ENCODE measurements around the gene CST9L. TPM values are rescaled to one million over a fixed set of nuclear protein-coding genes. Genes with fewer than 3 reads are reported as not detected.
"Not testable (repeated sequence)": the region's sequence is repeated elsewhere in the genome, so short reads cannot be mapped to it uniquely, and the experiment has no call there.

Gene CST9L
- polyA plus RNA-seq, 3 donors = not detected

DNA sequence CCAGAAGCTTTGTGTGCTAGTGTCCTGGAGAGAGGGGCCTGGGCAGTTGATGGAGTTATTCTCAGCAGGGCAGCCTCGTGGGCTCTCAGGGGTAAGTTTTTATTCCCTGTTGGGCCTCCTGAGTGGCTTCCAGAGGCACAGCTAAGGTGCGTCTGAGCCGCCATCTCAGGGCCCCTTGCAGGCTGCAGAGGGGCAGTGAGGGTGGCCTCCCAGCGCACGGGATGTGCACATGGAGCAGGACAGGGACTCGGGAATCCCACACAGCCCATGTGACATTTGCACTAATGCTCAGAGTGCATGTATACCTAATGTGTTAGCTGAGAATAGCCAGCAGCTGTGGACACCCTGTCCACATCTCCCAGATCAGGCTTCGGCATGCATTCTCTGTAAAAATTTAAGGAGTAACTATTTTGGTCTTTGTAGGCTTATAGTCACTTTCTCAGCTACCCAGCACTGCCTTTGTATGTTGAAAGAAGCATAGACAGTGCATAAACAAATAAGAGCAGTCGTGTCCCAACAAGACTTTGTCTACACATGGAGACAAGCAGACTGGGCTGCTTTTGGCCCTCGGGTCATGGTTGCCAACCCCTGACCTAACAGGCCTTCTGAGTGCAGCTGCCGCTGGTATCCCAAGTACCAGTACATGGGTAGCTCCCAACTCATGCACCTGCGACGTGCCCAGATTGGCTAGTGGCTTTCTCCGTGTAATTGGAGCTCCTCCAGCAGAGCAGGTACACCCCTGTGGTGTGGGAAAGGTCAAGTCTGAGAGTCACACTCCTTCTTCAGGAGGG lies 18.6 kb upstream of the CST9L start:
- no peak for DNase-seq (ENCODE audit: low read depth in 3 of 3, low spot score in 2 of 3)

DNA sequence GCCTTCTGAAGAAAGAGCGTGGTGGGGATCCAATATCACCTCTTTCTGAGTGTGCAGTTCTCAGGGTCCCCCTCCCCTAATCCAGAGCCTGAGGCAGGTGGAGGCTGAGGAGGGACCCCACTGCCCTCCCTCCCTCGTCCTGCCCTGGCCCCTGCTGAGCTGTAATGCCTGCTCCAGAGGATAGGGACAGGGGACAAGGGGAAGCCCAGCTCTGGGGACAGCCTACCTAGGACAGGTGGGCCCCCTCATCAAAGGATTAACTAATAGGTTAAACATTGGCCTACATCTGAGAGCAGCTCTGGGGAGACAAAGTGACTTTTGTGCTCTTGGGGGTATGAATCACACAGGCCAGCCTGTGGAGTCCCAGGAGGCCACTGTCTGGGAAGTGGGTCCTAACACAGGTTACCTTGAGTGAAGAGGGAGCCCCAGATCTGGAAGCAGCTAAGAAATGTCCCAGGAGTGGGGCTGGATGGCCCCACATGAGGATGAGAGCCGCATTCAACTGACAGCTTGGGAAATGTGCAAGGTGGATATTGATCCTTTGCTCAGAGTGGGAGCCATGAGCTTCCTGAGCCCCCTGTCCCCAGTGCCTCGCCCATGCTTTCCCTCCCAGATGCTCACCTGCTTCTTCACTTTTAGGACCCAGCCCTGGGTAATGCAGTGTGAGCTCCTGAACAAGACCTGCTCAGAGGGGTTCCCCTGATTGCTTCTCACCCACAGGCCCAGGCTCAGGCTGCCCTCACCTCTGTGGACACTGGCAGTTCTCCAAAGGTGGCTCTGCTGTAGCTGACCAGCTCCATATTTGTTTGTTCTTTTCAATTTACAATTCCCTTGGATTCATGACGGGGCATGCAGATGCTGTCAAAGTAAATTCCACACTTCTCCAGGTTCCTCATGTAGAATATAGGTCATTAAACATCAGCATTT lies 17.8 kb upstream of the CST9L start:
- no peak for DNase-seq (ENCODE audit: low read depth in 3 of 3, low spot score in 2 of 3)

DNA sequence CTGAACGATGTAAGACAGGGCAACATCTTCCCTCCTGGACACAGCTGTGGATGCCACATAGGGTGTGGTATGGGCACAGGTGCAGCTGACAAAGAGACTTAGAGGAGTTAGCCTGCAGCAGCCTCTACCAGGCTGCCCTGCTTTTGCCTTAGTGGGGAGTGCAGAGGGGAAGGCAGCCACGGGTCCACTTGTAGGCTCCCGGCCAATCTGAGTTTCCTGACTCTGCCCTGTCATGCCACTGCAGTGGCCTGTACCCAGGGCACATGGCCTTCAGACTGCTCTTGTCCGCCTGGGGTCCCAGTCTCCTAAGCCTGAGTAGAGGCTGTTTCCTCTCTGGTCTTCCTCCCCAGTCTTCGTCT lies 17.1 kb upstream of the CST9L start:
- DNase-seq (ENCODE audit: low read depth in 3 of 3, low spot score in 2 of 3) = no peak

DNA sequence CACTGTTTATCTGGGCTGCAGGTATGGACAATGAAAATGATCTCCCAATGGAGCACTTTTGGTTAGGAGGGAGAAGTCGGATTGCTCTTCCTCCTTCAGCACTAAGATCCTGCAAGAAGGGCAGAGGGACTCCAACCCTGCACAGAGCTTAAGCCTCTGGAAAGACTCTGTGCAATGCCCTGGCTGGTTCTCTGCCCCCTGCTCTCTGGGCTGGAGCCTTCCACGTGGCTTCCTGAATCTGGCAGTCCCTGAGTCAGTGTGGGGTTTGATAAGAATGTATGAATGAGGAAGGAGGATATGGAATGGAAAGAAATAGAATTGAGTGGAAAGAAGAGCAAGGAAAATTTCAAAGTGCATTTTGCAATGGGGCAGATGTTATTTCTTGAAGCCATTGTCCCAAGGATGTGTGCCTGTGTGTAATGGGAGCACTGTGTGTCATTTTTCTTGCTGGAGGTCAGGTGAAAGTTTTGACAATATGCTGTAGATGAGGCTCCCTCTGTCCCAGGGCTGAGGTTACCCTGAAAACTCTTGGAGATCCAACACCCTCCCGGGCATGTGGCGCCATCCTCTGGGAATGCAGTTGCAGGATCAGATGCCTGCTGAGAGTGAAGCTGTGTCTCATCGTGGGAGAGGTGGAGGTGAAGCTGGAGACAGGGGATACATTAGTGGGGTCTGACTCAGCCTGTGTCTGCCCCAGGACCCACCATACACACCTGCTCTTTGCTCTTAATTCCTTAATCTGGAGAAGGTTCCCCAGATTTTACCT lies 16.3 kb upstream of the CST9L start:
- DNase-seq (ENCODE audit: low read depth in 3 of 3, low spot score in 2 of 3) = no peak

DNA sequence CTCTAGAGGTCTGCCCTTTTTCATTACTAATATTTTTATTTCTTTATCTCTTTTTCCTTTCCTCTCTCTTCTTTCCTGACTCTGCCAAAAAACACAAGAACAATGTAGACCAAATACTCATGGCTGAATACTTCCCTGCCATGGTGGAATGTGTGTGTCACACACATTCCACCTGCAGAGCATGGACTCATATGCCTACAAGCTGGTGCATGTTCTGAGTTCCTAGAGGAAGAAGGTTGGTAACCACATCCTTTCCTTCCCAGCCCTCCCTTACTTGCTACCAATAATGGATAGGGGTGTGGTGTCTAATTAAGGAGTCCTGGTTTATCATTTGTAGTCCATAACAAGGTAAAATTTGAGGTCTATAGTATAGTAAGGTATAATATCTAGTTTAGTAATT lies 15.2 kb upstream of the CST9L start:
- no peak for DNase-seq (ENCODE audit: low read depth in 3 of 3, low spot score in 2 of 3)

DNA sequence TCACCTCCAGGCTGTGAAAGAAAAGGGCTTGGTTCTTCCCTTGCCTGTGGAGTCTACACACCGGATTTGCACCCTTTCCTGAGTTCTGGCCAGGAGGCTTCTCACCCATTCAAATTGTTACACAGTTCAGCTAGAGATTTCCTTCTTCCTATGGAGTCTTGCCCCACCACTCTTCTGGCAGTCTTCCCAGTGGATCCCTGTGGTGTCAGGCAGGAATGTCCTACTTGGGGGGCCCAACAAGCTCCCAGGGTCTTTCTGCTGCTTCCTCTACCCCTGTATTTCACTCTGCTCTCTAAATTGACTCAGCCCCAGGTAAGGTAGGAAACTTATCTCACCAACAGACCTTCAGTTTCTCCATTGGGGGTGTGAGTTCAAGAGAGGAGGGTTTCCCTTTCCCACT lies 14.0 kb upstream of the CST9L start:
- DNase-seq (ENCODE audit: low read depth in 3 of 3, low spot score in 2 of 3) = no peak

DNA sequence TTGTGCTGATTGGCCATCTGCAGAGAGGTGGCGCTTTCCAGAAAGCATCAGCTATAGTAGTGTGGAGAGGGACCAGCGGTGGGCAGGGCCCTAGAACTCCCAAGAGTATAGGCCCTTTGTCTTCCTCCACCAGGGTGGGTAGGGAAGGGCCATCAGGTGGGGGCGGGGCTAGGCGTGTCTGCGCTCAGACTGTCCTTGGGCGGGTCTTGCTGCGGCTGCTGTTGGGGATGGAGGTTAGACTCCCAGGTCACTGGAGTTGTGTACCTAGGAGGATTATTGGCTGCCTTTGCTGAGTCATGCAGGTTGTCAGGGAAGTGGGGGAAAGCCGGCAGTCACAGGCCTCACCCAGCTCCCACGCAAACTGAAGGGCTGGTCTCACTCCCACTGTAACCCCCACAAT lies 13.5 kb upstream of the CST9L start:
- not testable (repeated sequence) for DNase-seq (ENCODE audit: low read depth in 3 of 3, low spot score in 2 of 3)

DNA sequence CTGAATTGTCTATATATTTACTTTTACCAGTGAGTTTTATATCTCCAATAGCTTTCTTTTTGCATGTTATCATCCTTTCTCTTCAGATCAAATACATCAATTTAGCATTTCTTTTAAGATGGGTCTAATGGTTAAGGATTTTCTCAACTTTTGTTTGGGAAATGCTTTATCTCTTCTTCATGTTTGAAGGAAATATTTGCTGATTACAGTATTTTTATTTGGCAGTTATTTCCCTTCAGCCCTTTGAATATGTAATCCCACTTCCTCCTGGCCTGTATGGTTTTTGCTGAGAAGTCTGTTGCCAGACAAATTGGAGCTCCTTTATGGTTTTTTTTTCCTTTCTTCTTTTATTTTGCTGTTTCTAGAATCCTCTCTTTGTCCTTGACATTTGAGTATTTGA lies 6.7 kb upstream of the CST9L start:
- no peak for DNase-seq (ENCODE audit: low read depth in 3 of 3, low spot score in 2 of 3)

DNA sequence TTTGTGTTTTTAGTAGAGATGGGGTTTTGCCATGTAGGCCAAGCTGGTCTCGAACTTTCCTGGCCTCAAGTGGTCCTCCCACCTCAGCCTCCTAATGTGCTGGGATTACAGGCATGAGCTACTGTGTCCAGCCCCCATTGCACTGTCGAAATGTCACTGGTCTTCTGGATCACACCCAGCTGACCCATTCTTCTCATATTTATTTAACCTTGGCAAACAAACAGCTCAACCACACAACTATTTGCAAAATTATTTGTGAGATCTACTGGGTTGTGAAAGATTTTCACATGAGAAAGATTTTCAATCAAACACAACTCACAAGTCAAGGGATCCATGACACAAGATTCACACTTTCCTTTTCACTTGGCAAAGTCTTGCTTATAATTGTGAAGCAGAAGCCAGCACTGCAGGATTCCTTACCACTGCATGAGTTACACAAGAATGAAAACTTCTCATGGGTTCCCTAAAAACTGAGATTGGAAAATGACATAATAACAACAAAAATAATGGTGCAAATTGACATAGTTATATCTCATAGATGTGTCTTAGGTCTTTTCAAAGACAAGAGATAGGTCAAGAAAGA lies 2.0 kb upstream of the CST9L start:
- DNase-seq (ENCODE audit: low read depth in 3 of 3, low spot score in 2 of 3) = no peak

DNA sequence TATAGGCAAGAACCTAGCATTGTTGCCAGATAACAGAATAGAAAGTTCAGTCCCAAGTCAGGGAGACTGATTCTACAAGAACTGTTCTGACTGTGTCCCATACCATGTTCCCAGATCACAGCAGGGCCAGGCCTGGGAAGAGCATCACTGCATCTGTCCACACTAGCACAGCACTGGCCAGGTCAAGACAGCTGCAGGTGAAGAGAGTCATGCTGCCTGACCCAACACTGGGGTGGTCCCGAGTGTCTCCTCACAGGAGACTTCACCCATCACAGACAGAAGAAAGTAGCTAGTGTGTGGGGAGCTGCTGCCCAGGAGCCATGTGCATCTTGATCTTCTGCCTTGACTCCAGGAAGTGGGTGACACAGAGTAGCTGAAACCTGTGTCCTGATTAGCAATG lies 1.3 kb upstream of the CST9L start:
- DNase-seq (ENCODE audit: low read depth in 3 of 3, low spot score in 2 of 3) = no peak

DNA sequence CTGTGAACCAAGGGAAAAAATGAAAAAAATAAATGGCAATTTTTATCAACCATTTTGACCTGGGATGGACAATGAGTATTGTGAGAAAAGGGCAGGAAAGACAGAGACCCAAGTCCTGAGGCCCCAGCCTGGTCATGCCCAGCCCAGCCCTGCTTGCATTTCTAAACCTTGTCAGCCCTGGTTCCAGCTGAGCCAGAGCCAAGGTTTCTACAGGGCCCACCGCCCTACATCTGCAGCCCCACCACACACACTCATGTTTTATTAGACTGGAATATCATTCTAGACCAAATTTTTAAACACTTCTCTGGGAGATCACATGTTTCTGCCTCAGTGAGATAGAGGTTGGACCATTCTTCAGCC lies 667 bp upstream of the CST9L start:
- DNase-seq (ENCODE audit: low read depth in 3 of 3, low spot score in 2 of 3) = no peak

DNA sequence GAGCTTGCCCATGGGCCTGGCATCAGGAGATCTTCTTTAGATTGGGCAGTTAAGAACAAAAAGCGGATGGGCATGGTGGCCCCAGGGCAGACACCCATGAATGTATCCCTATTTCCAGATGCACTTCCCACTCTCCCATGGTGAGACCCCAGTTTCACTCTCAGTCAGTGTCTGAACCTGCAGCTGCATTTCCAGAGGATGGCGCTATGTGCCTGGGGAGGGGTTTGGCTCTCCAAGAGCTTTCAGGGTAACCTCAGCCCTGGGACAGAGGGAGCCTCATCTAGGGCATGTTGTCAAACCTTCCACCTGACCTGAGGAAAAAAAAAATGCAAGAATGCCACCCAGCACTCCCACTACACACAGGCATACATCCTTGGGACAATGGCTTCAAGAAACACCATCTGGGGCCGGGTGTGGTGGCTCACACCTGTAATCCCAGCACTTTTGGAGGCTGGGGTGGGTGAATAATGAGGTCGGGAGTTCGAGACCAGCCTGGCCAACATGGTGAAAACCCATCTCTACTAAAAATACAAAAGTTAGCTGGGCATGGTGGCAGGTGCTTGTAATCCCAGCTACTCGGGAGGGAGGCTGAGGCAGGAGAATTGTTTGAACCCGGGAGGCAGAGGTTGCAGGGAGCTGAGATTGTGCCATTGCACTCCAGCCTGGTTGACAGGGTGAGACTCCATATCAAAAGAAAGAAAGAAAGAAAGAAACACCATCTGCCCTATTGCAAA lies 1.9 kb downstream of the CST9L start:
- no peak for DNase-seq (ENCODE audit: low read depth in 3 of 3, low spot score in 2 of 3)

DNA sequence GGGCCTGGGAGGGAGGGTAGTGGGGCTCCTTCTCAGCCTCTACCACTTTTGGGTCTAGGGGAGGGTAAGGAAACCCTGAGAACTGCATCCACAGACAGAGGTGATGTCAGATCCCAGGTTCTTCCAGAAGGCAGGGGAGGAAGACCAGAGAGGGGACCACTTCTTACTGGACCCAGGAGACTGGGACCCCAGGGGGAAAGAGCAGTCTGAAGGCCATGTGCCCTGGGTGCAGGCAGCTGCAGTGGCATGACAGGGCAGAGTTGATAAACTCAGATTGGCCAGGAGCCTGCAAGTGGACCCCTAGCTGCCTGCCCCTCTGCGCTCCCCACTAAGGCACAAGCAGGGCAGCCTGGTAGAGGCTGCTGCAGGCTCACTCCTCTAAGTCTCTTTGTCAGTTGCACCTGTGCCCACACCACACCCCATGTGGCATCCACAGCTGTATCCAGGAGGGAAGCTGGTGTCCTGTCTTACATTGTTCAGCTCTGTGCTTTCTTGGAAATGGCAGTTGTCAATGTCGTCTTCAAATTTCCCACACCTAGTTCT lies 2.7 kb downstream of the CST9L start:
- DNase-seq (ENCODE audit: low read depth in 3 of 3, low spot score in 2 of 3) = no peak

DNA sequence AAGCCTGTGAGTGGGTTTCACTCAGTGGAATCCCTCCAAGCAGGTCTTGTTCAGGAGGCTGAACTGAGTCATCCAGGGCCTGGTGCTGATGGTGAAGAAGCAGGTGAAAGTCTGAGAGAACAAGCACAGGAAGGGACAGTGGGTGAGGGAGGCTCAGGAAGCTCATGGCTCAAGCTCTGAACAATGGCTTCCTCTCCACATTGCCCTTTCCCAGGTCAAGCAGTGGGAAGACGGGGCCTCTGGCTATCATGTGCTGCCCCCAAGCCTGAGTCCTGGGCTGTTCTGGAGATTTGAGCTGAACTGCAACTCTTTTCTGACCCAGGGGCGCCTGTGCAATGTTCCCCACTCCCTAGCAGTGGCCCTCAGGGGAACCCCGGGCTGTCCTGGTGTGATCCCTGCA lies 3.4 kb downstream of the CST9L start:
- DNase-seq (ENCODE audit: low read depth in 3 of 3, low spot score in 2 of 3) = no peak

DNA sequence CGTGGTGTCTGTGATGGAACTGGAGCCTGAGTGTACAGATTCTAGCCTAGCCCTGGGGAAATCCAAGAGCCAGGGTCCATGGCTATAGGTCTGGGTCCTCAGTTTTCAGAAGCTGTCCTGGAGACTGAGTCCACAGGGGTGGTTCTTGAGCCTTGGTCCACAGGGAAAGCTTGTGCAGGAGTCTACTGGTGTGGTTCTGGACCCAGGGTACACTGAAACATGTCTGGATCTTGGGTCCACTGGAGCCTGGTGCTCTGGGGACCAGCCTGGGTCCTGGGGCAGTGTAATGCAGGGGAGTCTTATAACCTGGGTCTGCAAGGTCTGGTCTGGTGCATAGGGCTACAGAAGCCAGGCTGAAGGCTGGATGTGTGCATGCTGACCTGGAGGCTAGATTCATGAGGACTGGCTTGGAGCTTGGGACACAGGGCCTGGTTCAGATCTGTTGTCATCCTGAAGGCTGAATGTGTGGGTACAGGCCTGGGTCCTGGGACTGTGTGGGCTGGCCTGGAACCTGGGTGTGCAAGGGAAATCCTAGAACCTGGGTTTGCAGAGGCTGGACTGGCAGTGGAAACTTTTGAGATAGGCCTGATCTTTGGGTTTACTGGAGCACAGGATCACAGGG lies 5.5 kb downstream of the CST9L start:
- DNase-seq (ENCODE audit: low read depth in 3 of 3, low spot score in 2 of 3) = no peak

DNA sequence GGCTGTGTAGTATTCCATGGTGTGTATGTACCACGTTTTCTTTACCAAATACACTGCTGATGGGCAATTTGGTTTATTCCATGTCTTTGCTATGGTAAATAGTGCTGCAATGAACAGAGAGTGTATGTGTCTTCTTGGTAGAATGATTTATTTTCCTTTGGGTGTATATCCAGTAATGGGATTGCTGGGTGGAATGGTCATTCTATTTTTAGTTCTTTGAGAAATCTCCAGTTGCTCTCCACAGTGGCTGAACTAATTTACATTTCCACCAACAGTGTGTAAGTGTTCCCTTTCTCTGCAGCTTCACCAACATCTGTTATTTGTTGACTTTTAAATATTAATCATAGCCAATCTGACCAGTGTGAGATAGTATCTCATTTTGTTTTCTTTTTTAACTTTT lies 13.9 kb downstream of the CST9L start:
- no peak for DNase-seq (ENCODE audit: low read depth in 3 of 3, low spot score in 2 of 3)

DNA sequence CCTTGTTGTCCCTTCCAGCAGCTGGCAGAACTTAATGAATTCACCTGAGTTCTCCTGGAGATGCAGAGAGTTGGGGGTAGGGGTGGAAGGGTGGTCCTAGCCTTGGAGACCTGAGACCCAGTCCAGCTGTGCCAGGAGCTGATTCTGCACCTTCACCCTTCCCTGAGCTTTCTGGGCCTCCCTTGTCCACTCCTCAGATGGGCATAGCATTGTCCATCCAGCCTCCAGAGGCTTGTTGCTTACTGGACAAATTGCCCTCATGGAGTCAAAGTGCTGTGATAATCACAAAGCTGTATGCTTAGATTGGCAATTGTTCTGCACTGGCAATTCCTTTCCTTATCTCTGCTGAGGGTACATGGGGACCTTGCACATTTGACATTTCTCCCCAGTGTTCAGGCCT lies 16.5 kb downstream of the CST9L start:
- DNase-seq (ENCODE audit: low read depth in 3 of 3, low spot score in 2 of 3) = no peak

DNA sequence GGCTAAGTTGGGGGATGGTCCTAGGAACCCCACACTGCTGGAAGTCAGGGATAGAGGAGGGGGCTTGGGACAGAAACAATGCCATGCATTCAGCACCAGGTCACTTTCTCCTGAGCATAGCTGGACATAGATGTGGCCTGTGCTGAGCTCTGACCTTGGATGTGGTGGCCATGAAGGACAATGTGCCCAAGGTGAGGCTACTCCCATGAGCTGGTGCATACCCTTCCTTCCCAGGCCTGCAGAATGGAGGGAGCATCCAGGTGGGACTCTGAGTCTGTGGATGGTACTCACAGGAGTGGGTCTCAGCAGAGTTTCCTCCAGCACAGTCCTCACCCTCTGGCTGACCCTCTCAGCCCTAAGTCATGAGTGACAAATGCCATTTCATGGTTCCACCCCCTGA lies 16.9 kb downstream of the CST9L start:
- no peak for DNase-seq (ENCODE audit: low read depth in 3 of 3, low spot score in 2 of 3)

DNA sequence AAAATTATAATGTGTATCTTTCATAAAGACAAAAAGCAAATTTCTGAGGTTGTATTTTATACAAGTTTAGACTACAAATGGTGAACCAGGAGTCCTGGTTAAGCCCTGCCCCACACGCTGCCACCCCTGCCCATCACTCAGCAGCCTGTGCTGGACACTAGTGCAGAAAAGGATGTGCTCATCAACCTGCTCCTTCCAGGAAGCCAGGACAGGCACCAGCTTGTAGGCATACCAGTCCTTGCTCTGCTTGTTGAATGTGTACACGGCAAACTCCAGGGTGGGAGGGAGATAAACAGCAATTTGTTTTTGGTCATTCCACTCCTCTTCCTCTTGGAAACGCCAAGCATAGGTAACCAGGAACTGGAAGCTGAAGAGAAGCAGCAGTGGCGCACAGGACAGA lies 18.1 kb downstream of the CST9L start:
- DNase-seq (ENCODE audit: low read depth in 3 of 3, low spot score in 2 of 3) = no peak

DNA sequence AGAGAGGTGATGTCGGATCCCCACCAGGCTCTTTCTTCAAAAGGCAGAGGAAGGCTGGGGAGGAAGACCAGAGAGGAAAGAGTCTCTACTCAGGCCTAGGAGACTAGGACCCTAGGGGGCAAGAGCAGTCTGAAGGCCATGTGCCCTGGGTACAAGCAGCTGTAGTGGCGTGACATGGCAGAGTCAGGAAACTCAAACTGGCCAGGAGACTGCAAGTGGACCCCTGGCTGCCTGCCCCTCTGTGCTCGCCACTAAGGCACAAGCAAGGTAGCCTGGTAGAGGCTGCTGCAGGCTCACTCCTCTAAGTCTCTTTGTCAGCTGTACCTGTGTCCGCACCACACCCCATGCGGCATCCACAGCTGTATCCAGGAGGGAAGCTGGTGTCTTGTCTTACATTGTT lies 19.9 kb downstream of the CST9L start:
- DNase-seq (ENCODE audit: low read depth in 3 of 3, low spot score in 2 of 3) = no peak

All from right renal cortex interstitium (tissue), 3 donors.